Naive B cell (primary cell): ENCODE measurements around the gene KANSL1. TPM values are rescaled to one million over a fixed set of nuclear protein-coding genes. Genes with fewer than 3 reads are reported as not detected.
"Not testable (repeated sequence)": the region's sequence is repeated elsewhere in the genome, so short reads cannot be mapped to it uniquely, and the experiment has no call there.

Experiments used
- ATAC-seq, 2 donors: fragments of 150-1000 bp; cut with Tn5 transposase; 2 replicates each; pipeline ENCODE4 v1.10.0; 2021; ENCODE audit warnings: low read depth in 2 of 2, mild to moderate bottlenecking in 2 of 2, moderate library complexity in 2 of 2
- DNase-seq: peaks from one replicate; pipeline ENCODE4 v3.0.0; 2022
- H3K27ac Mint-ChIP-seq, 6 donors: one replicate each; pipeline ENCODE4 v1.8.0; 2020 to 2022; ENCODE audit warnings: mild to moderate bottlenecking in 6 of 6, mixed read lengths in 6 of 6, moderate library complexity in 5 of 6, inconsistent platforms in 2 of 6
- H3K27me3 Mint-ChIP-seq, 3 donors: one replicate each; pipeline ENCODE4 v1.8.0; 2021 to 2022; ENCODE audit warnings: mixed read lengths in 3 of 3, mild to moderate bottlenecking in 1 of 3
- H3K36me3 Mint-ChIP-seq, 2 donors: one replicate each; pipeline ENCODE4 v1.8.0; 2020 to 2022; ENCODE audit warnings: mixed read lengths in 2 of 2, inconsistent platforms in 1 of 2, mild to moderate bottlenecking in 1 of 2
- H3K4me1 Mint-ChIP-seq, 3 donors: one replicate each; pipeline ENCODE4 v1.8.0; 2020 to 2022; ENCODE audit warnings: mixed read lengths in 3 of 3, inconsistent platforms in 1 of 3, mild to moderate bottlenecking in 1 of 3, moderate library complexity in 1 of 3
- H3K4me3 Mint-ChIP-seq, 8 donors: one replicate each; pipeline ENCODE4 v1.8.0; 2020 to 2022; ENCODE audit warnings: mild to moderate bottlenecking in 8 of 8, mixed read lengths in 8 of 8, moderate library complexity in 8 of 8, inconsistent platforms in 2 of 8
- H3K9me3 Mint-ChIP-seq, 7 donors: one replicate each; pipeline ENCODE4 v1.8.0; 2020 to 2022; ENCODE audit warnings: mixed read lengths in 7 of 7, mild to moderate bottlenecking in 5 of 7, inconsistent platforms in 2 of 7, moderate library complexity in 1 of 7
- polyA plus RNA-seq, 6 donors: library from polyadenylated mRNA; unstranded; fragments of 300-500 nt; fragmentation: Illumina TruSeq; gene quantifications; one replicate each; pipeline ENCODE4 v1.2.3, GENCODE V29; 2021; ENCODE audit warnings: low read depth in 6 of 6

Gene KANSL1
- polyA plus RNA-seq, 6 donors from 2014 or later, result 5.8 to 27.5 (median 16.5) TPM

DNA sequence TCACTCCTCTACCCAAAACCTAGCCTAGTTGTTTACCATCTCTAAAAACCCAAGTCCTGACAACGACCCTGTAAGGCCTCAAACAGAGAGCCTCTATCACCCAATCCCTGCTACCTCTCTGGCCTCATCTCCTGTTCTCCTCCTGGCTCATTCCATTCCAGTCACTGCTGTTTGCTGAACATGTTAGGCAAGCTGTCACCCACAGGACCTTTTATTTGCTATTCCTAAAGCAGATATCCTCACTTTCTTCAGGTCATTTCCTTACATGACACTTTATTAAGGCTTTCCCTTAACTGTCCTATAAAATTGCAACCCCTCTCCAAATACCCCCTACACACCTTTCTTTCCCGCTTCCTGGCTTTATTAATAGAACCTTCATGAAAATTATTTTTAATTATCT lies 85.1 kb downstream of the KANSL1 start:
- peak overlapping the region in 4 of 6 donors; percentile 2 to 53 (median 32) for H3K27ac Mint-ChIP-seq
- no peak for DNase-seq
- H3K4me1 Mint-ChIP-seq, result peaks cover 66 to 92% (median 70%) of the 10 kb centered on the region in 3 donors
- no peaks in the 10 kb centered on the region for H3K27me3 Mint-ChIP-seq
- no peaks in the 10 kb centered on the region for H3K9me3 Mint-ChIP-seq
- H3K4me3 Mint-ChIP-seq, result no peak overlapping the region
- no peaks in the 10 kb centered on the region for H3K36me3 Mint-ChIP-seq
- ATAC-seq, result no peak

- Mint-ChIP-seq H3K4me3 (no peak overlapping the region), H3K27me3 (no peaks in the 10 kb centered on the region), H3K4me1 (peaks cover 66 to 92% (median 71%) of the 10 kb centered on the region in 3 donors), H3K27ac (peak overlapping the region in 5 of 6 donors; percentile 4 to 84 (median 50)), H3K36me3 (no peaks in the 10 kb centered on the region), H3K9me3 (no peaks in the 10 kb centered on the region)
- no peak for DNase-seq
- ATAC-seq, result no peak
Observed at GRCh38 chr17:46106966-46107644, 86.1 kb downstream of the KANSL1 start.

- H3K36me3 Mint-ChIP-seq, H3K4me3 Mint-ChIP-seq, DNase-seq, H3K9me3 Mint-ChIP-seq, ATAC-seq, H3K27me3 Mint-ChIP-seq: not testable (repeated sequence)
- Mint-ChIP-seq H3K27ac (peak overlapping the region in 3 of 6 donors; percentile 21 to 78 (median 50)), H3K4me1 (peaks cover 57 to 75% (median 58%) of the 10 kb centered on the region in 3 donors)
Observed at GRCh38 chr17:46102806-46103205, 90.4 kb downstream of the KANSL1 start.

- not testable (repeated sequence) for H3K36me3 Mint-ChIP-seq, DNase-seq, ATAC-seq, H3K9me3 Mint-ChIP-seq, H3K27me3 Mint-ChIP-seq, H3K4me3 Mint-ChIP-seq
- peaks cover 55 to 72% (median 56%) of the 10 kb centered on the region in 3 donors for H3K4me1 Mint-ChIP-seq
- peak overlapping the region in 5 of 6 donors; percentile 21 to 92 (median 78) for H3K27ac Mint-ChIP-seq
Observed at GRCh38 chr17:46101785-46102617, 91.2 kb downstream of the KANSL1 start.

DNA sequence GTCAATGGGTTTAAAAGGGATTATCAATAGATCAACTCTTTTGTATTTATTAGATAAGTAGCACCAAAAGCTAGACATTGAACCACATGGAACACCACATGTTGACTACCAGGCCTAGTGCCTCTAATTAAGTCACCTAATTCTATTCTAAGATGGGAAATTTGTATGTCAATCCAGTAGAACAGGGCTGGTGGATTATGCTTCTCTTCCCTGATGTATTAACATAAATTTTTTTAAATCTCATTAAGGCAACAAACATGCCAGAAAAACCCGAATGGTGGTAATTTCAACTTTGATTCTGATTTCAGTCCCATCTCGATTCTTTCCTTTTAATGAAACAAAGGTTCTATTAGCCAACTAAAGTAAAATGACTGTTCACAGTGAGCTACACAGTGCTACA lies 92.6 kb downstream of the KANSL1 start:
- ATAC-seq (no peak), DNase-seq (no peak)
- H3K27me3 Mint-ChIP-seq, result no peaks in the 10 kb centered on the region
- H3K4me3 Mint-ChIP-seq, result no peak overlapping the region
- no peaks in the 10 kb centered on the region for H3K36me3 Mint-ChIP-seq
- H3K27ac Mint-ChIP-seq, result peak overlapping the region in 3 of 6 donors; percentile 44 to 59 (median 51)
- no peaks in the 10 kb centered on the region for H3K9me3 Mint-ChIP-seq
- peaks cover 46 to 58% (median 51%) of the 10 kb centered on the region in 3 donors for H3K4me1 Mint-ChIP-seq

GRCh38 chr17:46099865-46100264 lies 93.4 kb downstream of the KANSL1 start:
- Mint-ChIP-seq H3K4me1 (peaks cover 46 to 57% (median 51%) of the 10 kb centered on the region in 3 donors), H3K27ac (peak overlapping the region in 1 of 6 donors; percentile 15), H3K36me3 (no peaks in the 10 kb centered on the region), H3K9me3 (no peaks in the 10 kb centered on the region), H3K27me3 (no peaks in the 10 kb centered on the region), H3K4me3 (no peak overlapping the region)
- ATAC-seq (no peak), DNase-seq (no peak)

- Mint-ChIP-seq H3K27ac (peak overlapping the region in 4 of 6 donors; percentile 25 to 86 (median 44)), H3K4me1 (peaks cover 30 to 46% (median 37%) of the 10 kb centered on the region in 3 donors), H3K36me3 (no peaks in the 10 kb centered on the region), H3K9me3 (no peaks in the 10 kb centered on the region), H3K4me3 (no peak overlapping the region), H3K27me3 (no peaks in the 10 kb centered on the region)
- ATAC-seq (no peak), DNase-seq (no peak)
Observed at GRCh38 chr17:46097497-46097896, 95.7 kb downstream of the KANSL1 start.

- ATAC-seq, result no peak
- peak overlapping the region in 2 of 6 donors; percentile 5 to 41 for H3K27ac Mint-ChIP-seq
- H3K27me3 Mint-ChIP-seq, result no peaks in the 10 kb centered on the region
- no peak for DNase-seq
- no peaks in the 10 kb centered on the region for H3K36me3 Mint-ChIP-seq
- no peaks in the 10 kb centered on the region for H3K9me3 Mint-ChIP-seq
- H3K4me1 Mint-ChIP-seq, result peaks cover 20 to 40% (median 25%) of the 10 kb centered on the region in 3 donors
- H3K4me3 Mint-ChIP-seq, result no peak overlapping the region
Observed at GRCh38 chr17:46092991-46093390, 100.2 kb downstream of the KANSL1 start.

GRCh38 chr17:46090871-46091270 lies 102.4 kb downstream of the KANSL1 start:
- no peaks in the 10 kb centered on the region for H3K36me3 Mint-ChIP-seq
- H3K4me1 Mint-ChIP-seq, result peaks cover 24 to 48% (median 35%) of the 10 kb centered on the region in 3 donors
- ATAC-seq (no peak), DNase-seq (no peak)
- no peaks in the 10 kb centered on the region for H3K27me3 Mint-ChIP-seq
- no peak overlapping the region for H3K4me3 Mint-ChIP-seq
- H3K9me3 Mint-ChIP-seq, result no peaks in the 10 kb centered on the region
- no peak overlapping the region for H3K27ac Mint-ChIP-seq

DNA sequence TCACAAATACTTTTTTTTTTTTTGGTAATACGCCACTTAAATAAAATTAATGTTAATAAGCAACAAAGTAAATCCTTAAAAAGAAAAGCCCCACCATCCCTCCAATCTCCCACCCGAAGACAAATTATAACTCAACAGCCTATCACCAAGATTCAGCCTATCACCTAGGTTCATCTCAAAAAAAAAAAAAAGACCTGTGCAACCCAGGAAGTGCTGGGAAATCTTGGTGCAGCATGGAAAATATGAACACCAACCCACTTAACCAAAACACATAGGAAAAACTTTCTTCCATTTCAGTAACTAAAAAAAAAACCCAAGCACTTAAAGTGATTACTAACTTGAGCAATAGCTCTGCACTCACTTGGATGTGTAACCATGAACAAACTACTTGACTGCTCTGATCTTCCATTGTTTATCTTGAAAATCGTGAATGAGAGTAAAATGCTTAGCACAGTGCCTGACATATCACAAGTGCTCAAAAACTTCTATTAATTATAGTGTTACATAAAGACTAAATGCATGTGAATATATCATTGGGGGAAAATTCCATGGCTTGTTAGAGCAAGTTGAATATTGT lies 103.8 kb downstream of the KANSL1 start:
- ATAC-seq, result no peak
- Mint-ChIP-seq H3K27ac (peak overlapping the region in 2 of 6 donors; percentile 5 to 19), H3K4me1 (peaks cover 24 to 50% (median 45%) of the 10 kb centered on the region in 3 donors), H3K27me3 (no peaks in the 10 kb centered on the region), H3K4me3 (no peak overlapping the region), H3K9me3 (no peaks in the 10 kb centered on the region), H3K36me3 (no peaks in the 10 kb centered on the region)
- DNase-seq, result no peak

DNA sequence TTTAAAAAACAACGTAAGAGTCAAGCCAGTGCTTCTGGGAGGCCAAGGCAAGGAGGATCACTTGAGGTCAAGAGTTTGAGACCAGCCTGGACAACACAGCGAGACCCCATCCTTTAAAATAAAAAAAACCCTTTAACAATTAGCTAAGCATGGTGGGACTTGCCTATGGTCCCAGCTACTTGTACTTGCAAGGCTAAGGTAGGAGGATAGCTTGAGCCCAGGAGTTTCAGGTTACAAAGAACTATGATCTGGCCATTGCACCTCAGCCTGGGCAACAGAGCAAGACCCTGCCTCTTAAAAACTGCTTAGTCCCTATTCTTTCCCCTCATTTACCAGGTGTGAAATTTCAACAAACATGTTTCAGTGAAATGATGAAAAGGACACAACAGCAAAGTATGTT lies 104.6 kb downstream of the KANSL1 start:
- Mint-ChIP-seq H3K36me3 (no peaks in the 10 kb centered on the region), H3K4me1 (peaks cover 24 to 47% (median 45%) of the 10 kb centered on the region in 3 donors), H3K27me3 (no peaks in the 10 kb centered on the region), H3K4me3 (no peak overlapping the region), H3K9me3 (no peaks in the 10 kb centered on the region), H3K27ac (peak overlapping the region in 2 of 6 donors; percentile 22 to 42)
- ATAC-seq, result no peak
- DNase-seq, result no peak

DNA sequence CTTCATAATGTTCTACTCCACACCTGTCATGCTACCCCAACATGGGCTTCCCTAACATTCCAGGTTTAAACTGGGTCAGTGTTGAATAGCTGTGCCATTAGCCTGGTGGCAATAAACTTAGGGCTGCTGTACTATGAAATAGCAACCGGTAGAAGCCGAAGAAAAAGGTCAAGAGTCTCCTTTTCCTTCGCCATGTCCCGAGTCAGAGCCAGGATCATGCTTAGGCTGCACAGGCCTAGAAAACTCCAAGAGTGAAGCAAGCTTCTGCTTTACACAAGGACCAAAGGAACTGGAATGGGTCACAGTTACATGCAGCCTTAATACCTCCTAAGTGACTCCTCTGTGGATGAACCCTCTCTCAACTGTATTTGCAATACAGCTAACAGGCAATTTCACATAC lies 105.4 kb downstream of the KANSL1 start:
- H3K4me1 Mint-ChIP-seq, result peaks cover 24 to 47% (median 46%) of the 10 kb centered on the region in 3 donors
- not testable (repeated sequence) for H3K36me3 Mint-ChIP-seq, ATAC-seq, H3K9me3 Mint-ChIP-seq, H3K27me3 Mint-ChIP-seq, H3K4me3 Mint-ChIP-seq, DNase-seq
- peak overlapping the region in 1 of 6 donors; percentile 22 for H3K27ac Mint-ChIP-seq

- Mint-ChIP-seq H3K27ac (peak overlapping the region in 3 of 6 donors; percentile 25 to 75 (median 72)), H3K9me3 (no peaks in the 10 kb centered on the region), H3K4me3 (peak overlapping the region in 1 of 8 donors; percentile 71), H3K27me3 (no peaks in the 10 kb centered on the region), H3K4me1 (peaks cover 27 to 50% (median 50%) of the 10 kb centered on the region in 3 donors), H3K36me3 (no peaks in the 10 kb centered on the region)
- DNase-seq, result no peak
- no peak for ATAC-seq
Observed at GRCh38 chr17:46086821-46087220, 106.4 kb downstream of the KANSL1 start.
